ENCODE measurements around the gene SERPINB13. TPM values are rescaled to one million over a fixed set of nuclear protein-coding genes. Genes with fewer than 3 reads are reported as not detected.

The SERPINB13 gene, protein sequence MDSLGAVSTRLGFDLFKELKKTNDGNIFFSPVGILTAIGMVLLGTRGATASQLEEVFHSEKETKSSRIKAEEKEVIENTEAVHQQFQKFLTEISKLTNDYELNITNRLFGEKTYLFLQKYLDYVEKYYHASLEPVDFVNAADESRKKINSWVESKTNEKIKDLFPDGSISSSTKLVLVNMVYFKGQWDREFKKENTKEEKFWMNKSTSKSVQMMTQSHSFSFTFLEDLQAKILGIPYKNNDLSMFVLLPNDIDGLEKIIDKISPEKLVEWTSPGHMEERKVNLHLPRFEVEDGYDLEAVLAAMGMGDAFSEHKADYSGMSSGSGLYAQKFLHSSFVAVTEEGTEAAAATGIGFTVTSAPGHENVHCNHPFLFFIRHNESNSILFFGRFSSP
- total RNA-seq = not detected in 2 replicates

DNA sequence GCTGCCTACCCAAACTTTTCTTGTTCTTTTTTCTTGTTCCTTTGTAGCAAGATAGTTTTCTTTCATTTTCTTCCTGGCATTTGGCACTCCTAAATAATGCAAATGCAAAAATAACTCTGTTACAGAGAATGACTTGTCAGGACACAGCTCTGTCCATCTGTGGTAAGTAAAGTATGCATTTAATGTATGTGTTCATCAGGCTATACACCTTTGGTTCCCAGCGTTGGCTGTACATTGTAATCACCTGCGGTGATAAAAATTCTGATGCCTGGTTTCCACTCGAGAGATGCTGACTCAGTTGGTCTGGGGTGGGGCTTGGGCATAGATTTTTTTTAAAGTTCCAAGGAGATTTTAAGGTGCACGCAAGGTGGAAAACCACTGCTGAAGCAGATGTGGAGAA lies at the start of gene SERPINB13:
SERPINB13 (plus strand) TSS at position 378 of the 400 bp plus-strand sequence. CDS start 1,325 bp downstream, outside the sequence.
- no peak for DNase-seq

DNA sequence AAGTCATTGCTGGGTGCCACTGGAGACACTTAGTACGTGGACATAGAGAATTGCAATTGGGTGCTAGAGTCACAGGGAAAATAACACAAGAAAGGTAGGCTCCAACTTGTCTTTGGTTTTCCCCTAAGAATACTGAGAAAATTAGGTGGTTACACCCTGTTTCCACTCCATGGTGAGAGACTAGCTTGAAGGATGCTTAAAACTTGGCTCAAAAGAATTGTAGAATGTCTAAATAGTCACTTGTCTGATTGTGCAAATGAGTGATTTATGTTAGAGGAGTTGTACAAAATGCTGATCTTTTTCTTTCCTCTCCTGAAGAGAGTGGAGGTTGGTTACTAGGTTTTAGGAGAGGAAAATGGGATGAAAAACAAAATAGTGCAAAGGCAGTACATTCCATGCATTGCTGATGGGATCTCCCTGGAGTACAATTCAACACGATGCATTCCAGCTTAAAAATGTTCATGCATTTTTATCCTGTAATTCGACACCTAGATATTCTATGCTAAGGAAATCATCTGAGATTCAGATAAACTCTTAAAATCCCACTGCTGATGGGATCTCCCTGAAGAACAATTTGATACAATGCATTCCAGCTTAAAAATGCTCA lies 47.1 kb upstream of the SERPINB13 start:
- DNase-seq = no peak

DNA sequence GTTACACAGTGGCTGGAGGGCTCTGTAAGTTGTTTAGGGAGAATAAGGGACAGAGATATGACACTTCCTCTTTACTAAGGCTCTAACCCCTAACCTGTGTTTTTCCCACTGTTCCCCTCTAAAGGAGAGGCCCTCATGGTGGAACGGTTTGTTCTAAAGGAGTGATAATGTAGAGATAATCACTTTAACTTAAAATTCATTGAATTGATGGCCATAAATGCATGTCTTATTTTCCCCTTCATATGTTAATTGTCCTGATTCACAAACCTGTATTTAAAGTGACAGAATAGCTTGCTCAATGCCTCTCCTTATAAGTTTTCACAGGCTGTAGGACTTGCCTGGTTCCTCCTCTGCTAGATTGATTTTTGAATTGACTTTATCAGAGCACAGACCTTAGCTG lies 45.1 kb upstream of the SERPINB13 start, which contains the start of gene SERPINB12:
SERPINB12 (plus strand) TSS at position 301 of the 400 bp plus-strand sequence. CDS start 13,791 bp downstream, outside the sequence.
- no peak for DNase-seq

DNA sequence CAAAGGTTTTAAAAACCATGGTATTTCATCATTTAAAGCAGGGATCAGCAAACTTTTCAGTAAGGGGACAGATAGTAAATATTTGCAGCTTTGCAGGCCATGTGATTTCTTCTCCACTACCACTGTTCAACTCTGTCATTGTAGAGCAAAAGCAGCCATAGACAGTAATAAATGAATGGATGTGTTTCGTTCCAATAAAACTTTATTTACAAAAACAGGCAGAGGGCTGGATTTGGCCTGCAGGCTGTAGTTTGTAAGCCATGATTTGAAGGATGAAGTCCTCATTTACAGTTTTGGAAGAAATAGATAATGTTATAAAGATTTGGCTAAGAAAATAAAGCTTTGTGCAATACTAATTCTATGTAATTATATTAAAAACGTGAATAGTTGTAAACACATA lies 43.1 kb upstream of the SERPINB13 start:
- DNase-seq = no peak

DNA sequence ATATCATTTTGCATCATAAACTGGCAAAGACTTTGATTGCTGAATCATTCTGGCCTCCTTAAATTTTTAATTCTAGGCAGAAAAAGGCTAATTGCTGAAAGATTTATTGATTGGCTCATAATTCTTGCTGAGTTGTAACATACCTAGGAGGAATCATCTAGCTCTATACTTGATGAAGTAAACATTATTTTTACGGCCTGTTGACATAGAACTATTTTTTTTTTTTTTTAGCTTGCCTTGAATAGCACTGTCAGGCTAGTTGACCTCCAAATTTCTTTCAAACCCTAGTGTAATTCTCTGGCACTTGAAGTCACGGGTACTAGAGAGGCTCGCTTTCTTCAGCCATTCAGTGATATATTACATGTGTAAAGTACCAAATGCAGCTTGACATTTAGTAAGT lies 42.1 kb upstream of the SERPINB13 start:
- DNase-seq = no peak

DNA sequence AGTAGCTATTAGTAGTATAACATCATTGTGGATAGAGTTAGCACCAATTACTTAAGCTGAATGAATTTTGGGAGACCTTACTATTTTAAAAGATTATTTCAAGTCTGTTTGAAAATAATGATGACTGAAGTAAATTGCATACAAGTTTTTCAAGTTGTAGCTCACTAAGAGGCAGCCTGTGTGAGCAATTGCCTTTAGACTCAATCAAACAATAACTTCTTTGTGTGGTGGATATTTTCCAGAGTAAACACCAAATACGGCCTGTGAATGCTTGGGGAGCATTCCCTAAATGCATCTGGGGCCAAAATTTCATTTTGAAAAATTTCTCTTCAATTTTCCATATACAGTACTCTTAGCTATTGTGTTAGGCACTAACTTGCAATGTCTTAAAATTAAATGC lies 37.1 kb upstream of the SERPINB13 start:
- DNase-seq = no peak

DNA sequence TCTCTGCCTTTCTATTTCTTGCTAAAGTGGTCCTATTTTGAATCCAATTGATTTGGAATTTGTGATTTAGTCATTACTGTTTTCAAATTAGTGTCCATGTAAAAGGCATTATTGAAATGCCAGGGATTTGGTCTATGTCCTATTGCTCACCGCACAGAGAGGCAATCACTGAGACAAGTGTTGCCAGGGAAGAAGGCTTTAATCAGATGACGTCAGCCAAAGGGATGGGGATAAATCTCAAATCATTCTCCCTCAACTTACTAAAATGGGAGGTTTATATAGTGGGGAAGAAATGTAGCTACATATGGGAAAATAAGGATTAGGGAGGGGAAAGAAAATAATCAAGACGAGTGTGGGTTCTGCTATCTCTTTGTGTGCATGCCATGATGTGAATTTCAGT lies 35.4 kb upstream of the SERPINB13 start:
- no peak for DNase-seq

DNA sequence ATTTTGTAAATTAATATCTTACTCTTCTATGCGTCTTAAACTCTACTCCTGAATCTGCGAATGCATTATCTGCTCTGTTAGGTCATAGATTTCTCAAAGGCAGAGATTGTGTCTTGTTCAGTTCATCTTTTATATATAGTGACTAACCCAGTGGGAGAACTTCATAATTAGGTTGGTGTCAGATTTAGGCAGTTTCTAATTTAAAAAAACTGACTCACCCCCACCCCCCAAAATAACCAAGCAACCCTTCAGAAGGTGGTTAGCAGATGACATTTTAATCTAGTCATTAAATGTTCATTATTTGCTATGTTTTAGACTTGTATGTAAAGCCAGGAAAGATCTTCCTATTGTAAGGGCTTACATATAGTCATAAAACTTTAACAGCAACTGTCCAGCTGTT lies 34.6 kb upstream of the SERPINB13 start:
- DNase-seq = no peak

DNA sequence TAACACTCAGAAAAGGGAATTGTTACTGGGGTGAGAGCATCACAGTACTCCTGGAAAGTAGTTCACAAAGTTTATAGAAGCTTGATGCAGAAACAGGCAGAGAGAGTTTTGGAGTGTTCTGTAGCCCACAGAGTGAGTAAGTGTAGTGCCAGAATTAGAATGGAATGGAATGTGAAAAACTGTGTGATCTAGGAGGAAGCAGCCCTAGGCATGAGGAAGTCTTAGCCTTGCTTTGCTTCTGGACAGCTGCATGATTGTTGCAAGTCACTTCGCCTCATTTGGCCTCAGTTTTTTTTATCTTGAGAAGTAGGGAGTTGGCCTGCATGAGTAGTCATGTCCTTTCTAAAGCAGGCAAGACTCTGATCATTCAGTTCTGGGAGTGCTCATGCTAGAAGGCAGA lies 34.1 kb upstream of the SERPINB13 start:
- no peak for DNase-seq

DNA sequence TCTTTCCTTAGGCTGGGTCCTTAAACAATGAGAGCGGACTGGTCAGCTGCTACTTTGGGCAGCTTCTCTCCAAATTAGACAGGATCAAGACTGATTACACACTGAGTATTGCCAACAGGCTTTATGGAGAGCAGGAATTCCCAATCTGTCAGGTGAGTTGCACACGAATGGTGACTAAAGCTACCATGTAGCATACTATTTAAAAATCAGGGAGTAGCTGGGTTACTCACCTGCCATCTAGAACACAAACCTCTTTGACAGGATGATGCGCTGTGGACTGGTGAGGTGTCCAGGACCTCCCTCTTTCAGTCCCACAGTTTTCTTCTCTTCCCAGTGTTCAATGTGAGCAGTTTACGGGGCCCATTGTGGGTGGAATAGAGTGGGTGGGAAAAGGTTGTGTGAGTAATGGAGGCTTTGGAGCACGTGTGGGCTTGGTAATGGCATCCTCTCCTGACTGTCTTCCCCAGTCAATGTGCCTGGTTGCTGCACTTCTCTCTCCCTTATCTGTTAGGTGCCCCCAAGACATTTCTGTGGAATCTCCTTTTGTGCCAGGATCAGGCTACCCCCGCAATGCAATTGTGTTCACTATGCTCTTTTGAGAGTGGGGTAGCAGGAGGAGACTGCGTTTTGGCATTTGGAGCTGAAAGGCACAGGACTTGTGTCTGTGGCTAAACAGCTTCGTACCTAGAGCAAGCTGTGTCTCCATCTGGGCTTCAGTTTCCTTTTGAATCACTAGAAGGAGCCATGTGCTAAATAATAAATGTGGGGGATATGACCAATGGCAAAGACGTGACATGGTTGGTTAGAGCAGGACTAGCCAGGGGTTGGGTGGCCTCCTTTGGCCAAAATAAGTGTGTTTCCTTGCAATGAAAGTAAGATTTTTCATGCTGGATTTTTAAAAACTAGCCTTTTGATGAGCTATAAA lies 27.3 kb upstream of the SERPINB13 start:
- DNase-seq = no peak

DNA sequence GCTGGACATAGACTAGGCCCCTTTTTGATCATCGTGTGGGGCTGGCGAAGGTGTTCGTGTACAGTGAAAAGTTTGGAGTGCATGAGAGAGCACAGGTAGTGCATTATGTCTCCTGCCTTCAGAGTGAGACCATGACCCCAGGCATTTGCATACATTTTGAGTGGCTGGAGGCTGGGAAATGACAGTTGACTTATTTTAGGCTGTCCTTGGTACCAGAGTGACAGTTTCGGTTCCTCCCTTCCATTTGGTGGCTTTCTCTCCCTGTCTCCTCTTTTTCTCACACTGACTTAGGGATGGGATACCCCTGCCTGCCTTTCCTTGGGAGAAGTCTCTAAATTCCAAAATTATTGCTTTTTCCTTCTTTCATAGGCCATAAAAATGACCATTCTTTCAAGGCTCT lies 24.9 kb upstream of the SERPINB13 start:
- DNase-seq = no peak

DNA sequence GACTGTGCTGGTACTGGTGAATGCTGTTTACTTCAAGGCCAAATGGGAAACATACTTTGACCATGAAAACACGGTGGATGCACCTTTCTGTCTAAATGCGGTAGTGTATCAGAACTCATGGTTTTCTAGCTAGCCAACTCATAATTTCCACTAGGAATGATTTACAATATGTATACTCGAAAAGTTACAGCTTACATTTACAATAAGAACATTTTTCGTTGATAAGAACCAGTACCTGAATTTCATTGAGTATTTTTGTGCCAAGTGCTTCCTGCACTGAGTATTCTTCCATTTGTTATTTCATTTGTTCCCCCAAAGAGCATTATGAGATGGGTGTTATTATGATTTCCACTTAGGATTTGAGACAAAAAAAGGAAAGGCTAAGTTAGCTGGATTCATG lies 23.1 kb upstream of the SERPINB13 start:
- DNase-seq = no peak

DNA sequence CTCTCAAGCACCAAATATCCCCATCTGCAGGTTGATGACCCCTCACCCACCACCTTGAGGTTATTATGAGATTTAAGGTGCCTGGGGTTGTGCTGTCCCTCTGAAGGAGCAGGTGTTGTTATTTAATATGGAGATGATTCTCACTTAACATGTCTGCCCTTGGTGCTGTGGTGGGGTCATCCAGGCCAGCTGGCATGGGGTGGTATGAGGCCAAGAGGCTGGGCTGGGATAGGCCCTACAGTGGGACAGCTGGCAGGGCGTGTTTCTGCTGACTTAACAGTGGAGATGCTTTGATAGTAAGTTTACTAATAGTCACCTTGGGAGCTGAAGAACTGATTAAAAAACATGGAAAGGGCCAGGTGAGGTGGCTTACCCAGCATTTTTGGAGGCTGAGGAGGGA lies 22.6 kb upstream of the SERPINB13 start:
- no peak for DNase-seq

DNA sequence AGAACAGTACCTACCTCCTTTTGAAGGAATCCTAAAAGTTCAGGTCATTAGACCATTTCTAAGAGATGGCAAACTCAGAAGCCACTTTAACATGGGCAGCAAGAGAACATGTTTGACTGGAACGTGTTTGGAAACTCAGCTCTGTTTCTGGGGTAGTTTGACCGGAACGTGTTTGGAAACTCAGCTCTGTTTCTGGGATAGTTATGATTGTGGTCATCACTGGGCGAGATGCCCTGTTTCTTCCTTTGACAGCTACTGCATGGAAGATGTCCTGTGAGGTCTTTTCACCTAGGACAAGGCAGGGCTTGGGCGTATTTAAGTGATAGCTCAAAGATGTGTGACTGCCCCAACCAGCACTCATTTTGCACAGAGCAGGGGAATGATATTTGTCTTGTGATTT lies 19.9 kb upstream of the SERPINB13 start:
- DNase-seq = no peak

DNA sequence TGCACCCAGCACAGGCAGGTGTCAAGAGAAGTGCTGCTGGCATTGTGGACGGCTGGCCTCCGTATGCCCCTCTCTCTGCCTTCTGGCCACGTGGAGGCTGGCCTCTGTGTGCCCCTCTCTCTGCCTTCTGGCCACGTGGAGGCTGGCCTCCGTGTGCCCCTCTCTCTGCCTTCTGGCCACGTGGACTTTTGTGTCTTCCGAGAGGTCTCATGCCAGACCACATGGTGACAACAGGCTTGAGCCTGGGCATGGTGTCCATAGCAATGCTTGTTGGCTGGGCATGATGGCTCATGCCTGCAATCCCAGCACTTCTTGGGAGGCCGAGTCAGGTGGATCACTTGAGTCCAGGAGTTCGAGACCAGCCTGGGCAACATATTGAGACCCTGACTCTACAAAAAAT lies 19.3 kb upstream of the SERPINB13 start:
- DNase-seq = no peak

DNA sequence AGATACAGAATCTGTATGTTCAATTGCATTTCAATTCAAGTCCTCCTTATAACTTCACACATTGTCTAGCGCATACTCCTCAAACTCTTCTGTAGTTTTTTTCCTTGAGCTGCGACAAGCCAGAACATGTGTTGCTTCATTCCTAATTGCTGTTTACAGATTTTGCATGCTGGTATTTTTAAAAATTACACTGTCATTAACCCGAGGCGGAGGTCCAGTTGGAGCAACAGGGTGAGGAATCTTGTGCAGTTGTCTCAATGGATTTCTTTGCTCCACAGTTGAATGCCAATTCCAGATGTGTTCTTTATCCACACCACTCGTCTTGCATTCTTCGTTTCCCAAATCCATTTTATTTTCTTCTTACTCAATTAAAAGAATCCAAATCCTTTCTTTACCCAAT lies 16.4 kb upstream of the SERPINB13 start:
- DNase-seq = no peak

DNA sequence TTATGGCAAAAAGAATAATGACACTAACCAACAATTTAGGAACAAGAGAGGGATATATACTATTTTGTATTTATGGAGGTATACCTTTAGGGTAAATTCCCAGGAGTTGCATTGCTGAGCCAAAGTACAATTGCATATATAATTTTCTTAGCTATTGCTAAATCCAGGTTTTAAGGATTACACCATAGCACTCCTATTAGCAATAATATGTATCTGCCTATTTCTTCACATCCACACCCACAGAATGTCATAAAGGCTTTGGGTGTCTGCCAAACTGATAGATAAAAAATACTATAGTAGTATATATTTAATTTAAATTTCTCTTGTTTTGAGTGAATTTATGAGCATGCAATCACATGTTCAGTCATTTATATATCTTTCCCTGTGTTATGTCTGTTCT lies 11.5 kb upstream of the SERPINB13 start:
- DNase-seq = no peak

DNA sequence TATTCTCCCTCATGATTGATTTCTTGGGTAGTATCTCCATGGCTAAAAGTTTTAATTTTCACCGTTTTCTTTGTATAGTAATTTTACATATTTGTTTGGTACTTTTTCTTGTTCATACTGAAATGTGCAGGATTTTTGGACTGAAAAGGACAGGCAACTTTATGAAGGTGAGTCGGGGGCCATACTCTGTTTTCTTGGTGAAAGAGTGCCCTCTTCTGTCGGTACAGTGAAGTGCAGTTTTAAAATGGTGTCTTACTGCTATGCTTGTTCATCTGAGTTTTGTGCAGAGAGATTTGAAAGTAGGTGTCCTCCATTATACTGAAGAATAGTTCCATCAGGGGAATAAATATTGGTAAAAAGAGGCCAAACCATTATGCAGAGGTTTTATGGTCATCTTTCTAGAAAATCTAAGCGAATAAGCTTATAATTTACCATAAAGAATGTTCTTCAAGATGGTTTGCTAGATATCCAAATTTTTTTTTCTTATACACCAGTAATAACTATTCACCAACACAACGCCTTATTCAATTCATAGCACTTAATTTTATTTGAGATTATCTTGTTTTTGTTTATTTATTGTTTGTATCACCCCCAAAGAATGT lies 8.7 kb upstream of the SERPINB13 start:
- DNase-seq = peak; percentile 59

DNA sequence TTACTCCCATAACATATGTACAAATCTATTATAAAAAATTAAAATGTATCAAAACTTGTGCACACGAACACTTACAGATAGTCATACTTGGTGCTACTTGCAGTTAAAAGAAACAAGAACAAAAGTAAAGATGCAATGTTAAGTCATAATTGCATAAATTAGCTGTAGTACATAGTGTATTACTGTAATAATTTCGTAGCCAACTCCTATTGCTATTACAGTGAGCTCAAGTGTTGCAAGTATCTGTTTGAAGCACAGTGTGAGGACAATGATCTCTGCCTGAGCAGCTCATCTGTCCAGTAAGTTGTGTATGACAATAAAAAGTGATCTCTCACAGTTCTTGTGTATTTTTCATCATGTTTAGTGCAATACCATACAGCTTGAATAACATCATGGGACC lies 7.5 kb upstream of the SERPINB13 start:
- DNase-seq = no peak

DNA sequence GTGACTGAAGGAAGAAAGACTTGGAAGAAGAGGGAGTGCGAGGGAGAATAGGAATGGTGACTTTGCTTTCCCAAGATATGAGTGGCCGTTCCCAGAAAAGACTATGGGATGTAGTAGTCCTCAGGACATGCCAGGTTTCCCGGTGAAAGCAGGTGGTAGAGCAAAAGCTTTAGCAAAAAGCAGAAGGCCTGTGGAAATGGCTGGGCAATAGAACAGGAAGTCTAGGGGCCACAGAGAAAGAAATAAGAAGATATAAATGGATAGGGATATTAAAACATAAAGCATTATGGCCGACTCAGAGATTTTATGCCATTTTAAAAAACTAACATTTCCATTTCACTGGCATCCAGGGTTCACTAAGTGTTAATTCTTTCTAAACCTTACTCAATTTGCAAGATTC lies 1.2 kb upstream of the SERPINB13 start:
- no peak for DNase-seq

DNA sequence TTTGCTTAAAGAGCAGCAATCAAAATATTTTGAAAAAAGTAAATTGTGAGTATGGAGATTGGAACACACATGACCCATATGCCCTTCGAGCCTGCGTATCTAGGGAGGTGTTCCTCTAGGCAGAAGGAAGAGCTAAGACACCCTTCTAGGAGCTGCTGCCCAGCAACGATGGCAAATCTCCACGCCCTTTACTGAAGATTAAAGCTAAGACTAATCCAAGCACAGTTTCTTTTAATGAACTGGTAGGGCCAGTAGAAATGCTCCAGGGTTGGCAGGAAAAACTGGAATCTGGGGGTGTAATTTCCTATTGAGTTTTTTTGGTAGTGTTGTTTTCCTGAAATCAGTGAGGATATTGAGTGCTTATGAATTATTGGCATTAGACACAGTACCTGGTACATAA lies 712 bp upstream of the SERPINB13 start:
- DNase-seq = no peak

DNA sequence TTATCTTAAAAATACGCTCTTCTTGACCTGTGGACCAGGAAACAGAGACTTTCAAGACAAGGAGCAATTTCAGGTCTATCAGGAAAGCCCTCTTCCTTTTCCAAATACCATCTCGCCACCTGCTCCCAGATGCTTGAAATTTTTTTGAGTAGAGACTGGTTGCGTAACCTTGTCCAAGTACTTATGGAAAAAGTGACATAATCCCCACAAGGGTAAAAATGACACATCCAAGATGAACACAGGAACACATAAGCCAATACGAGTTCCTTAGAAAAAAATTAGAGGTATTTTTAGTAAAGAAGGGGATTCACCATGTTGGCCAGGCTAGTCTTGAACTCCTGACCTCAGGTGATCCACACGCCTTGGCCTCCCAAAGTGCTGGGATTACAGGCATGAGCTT lies 1.8 kb downstream of the SERPINB13 start:
- no peak for DNase-seq

DNA sequence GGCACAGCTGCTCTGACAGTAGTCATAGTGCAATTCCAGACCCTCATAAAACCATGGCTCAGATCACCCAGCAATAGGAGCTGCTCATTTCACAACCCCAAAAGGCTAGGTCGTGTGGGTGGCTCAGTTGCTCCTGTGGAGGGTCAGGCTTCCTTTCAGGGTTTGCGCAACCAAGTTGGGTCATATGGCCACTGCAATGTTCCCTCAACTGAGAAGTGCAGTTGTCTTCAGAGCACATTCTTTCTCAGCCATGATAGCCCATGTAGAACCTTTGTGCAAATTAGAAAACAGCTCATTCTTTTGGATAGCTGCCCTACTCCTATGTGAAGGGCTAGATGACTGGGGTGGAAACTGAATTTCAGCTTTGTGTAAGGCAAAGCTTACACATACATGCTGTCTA lies 3.2 kb downstream of the SERPINB13 start:
- DNase-seq = no peak

Measured in dermis blood vessel endothelial cell (primary cell).